Skin epidermis (tissue), 12 donors: ENCODE data around the gene MRPL38.

Experiments
- H3K27ac ChIP-seq, 21 experiments: fragments of 200-600 bp; sonication (generic) in 11 of 21; one replicate each; pipeline ENCODE4 v1.5.0; 2020; ENCODE audit warnings: mild to moderate bottlenecking in 3 of 21, inconsistent platforms in 2 of 21, moderate library complexity in 2 of 21
- H3K4me3 ChIP-seq, 7 experiments: fragments of 200-600 bp; sonication (generic) in 2 of 7; one replicate each; pipeline ENCODE4 v1.5.0; 2020; ENCODE audit warnings: inconsistent platforms in 2 of 7, mild to moderate bottlenecking in 2 of 7, moderate library complexity in 1 of 7

The MRPL38 gene

GRCh38 chr17:75904749-75905521 is at the start of gene MRPL38:
Gene MRPL38, minus strand, starts transcription at chr17:75904884. Its CDS starts 9 bp downstream, at chr17:75904875.
- Histone ChIP-seq H3K4me3 (peak within 1 kb of the TSS; percentile 63 to 86 (median 78)), H3K27ac (peak within 1 kb of the TSS; percentile 67 to 96 (median 88))

- Histone ChIP-seq H3K27ac (no peak overlapping the region), H3K4me3 (no peak overlapping the region)
These were observed 46.3 kb upstream of the MRPL38 start for GRCh38 chr17:75950855-75951554.

DNA sequence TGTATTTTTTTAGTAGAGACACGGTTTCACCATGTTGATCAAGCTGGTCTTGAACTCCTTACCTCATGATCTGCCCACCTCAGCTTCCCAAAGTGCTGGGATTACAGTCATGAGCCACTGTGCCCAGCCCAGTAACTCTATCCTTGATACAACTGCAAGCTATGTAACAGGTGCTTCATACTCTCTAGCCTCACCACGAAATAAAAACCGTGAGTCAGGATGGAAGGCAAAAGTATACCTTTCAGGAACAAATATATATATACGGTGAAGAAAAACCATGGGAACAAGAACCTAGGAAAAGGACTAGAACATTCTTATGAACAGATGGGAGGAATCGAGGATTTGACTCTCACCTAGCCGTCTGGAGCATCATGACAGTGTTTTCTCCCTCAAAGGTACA is 45.7 kb upstream of the MRPL38 start:
- Histone ChIP-seq H3K4me3 (no peak overlapping the region), H3K27ac (no peak overlapping the region)

DNA sequence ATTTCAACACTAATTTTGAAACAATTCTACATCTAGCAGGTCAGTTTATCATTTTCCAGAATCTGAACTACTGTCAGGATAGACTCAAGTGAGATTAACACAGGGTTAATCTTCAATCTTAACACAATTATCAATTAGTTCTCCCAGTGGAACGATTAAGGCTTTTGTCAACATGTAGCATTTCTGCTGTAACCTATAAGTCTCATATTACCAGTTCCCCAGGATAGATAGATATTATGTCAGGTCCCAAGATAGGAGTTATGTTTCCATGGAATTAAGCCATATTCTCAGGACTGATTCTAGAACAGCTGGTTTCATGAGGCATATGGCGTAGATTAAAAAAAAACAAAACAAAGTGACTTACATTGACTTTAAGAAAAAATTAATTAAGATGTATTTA is 40.5 kb upstream of the MRPL38 start:
- Histone ChIP-seq H3K27ac (no peak overlapping the region), H3K4me3 (no peak overlapping the region)

GRCh38 chr17:75943491-75943890 is 38.8 kb upstream of the MRPL38 start:
- no peak overlapping the region for H3K4me3 ChIP-seq
- H3K27ac ChIP-seq: no peak overlapping the region

GRCh38 chr17:75942473-75942872 is 37.8 kb upstream of the MRPL38 start:
- Histone ChIP-seq H3K27ac (no peak overlapping the region), H3K4me3 (no peak overlapping the region)

DNA sequence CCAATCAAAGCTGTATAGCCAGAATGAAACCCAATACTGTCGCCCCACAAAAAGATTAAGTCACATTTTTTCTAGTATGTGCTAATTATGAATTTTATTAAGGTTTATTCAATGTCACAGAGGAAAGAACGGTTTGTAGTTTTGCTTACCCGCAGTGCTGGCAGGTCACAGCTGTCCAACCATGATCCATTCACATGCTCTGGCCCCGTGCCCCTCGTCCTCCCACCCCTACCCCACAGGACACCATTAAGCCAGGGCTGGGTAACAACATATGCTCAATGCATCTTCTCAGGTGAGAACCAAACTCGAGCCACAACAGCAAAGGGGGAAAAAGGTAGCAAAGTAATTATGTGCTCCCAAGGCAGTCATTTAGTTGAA is 36.7 kb upstream of the MRPL38 start:
- Histone ChIP-seq H3K27ac (peak overlapping the region in 12 of 21 experiments; percentile 61 to 94 (median 90)), H3K4me3 (peak overlapping the region in 6 of 7 experiments; percentile 68 to 87 (median 74))

- Histone ChIP-seq H3K27ac (peak within 1 kb of the TSS; percentile 44 to 95 (median 90)), H3K4me3 (peak within 1 kb of the TSS; percentile 68 to 87 (median 76))
These were observed 36.2 kb upstream of the MRPL38 start, which contains the start of gene FBF1 for GRCh38 chr17:75940727-75941441. Gene FBF1, minus strand, starts transcription at chr17:75941042. Its CDS starts 2,893 bp downstream, at chr17:75938149.

DNA sequence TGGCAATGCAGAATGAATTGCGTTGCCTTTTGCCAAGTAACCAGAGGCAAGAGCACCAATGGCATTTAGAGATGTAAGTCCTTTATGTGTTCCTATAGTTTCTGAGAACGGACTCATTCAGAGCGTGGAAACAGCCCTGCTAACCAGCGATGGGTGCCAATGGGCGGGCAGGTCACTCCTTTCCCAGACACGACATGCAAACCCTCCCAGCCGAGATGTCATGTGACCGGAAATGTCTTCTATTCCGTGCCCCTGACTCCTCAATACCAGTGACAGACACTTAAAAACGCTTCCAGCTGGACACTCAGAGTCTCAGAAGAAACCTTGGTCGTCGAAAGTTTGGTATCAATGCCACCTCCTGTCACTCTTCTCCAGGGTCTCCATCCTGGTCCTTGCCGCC is 33.0 kb upstream of the MRPL38 start:
- no peak overlapping the region for H3K4me3 ChIP-seq
- H3K27ac ChIP-seq: no peak overlapping the region

DNA sequence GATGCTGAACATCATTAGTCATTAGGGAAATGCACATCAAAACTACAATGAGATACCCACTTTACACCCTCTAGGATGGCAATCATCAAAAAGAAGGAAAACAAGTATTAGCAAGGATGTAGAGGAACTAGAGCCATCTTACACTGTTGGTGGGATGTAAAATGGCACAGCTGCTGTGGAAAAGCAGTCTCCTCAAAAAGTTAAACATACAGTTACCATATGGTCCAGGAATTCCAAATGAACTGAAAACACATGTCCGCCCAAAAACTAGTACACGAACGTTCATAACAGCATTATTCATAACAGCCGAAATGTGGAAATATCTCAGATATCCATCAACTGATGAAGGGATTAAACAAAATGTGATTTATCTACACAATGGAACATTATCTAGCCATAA is 29.1 kb upstream of the MRPL38 start:
- H3K27ac ChIP-seq: no peak overlapping the region

DNA sequence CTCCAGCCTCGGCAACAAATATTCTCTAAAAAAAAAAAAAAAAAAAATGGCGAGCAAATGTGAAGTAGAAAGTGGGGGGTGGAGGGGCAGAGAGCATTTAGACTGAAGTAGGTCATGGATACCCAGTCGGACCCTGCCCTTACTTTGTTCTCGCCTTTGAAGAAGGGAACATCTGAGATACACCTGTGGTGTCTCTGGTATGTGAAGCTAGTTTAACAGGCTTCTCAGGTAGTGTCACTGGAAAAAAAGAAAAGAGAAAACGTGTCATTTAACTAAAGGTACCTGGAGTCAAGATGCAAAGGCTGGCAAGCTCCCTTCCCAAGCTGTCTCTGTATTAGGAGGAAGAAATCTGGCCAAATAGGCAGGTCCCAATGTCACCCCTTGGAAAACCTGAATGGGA is 28.2 kb upstream of the MRPL38 start:
- H3K27ac ChIP-seq: no peak overlapping the region
- no peak overlapping the region for H3K4me3 ChIP-seq

More for the DNA sequence above, 29.1 kb upstream of the MRPL38 start:
- H3K4me3 ChIP-seq: no peak overlapping the region

DNA sequence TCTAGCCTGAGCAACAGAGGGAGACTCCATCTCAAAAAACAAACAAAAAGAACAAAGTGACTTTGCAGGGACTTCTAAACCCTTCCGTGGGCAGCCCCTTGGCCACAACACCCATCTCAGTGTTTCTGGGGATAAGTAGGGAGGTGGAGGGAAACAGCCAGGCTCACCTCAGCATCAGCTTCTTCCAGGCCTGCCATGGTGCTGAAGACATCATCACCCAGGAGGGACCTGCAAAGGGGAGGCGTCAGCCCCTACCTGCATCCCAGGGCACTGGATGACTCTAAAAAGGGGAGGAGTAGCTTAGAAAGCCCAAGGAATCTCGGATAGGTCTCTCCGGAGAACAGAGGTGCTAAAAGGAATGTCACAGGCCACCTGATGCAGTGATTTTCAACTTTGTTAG is 26.4 kb upstream of the MRPL38 start:
- H3K27ac ChIP-seq: no peak overlapping the region
- H3K4me3 ChIP-seq: no peak overlapping the region

GRCh38 chr17:75927286-75927922 is 22.7 kb upstream of the MRPL38 start:
- H3K4me3 ChIP-seq: no peak overlapping the region
- H3K27ac ChIP-seq: peak overlapping the region in 8 of 21 experiments; percentile 9 to 79 (median 42)

GRCh38 chr17:75926456-75926855 is 21.8 kb upstream of the MRPL38 start:
- peak overlapping the region in 1 of 7 experiments; percentile 11 for H3K4me3 ChIP-seq
- H3K27ac ChIP-seq: peak overlapping the region in 13 of 21 experiments; percentile 0 to 79 (median 43)

DNA sequence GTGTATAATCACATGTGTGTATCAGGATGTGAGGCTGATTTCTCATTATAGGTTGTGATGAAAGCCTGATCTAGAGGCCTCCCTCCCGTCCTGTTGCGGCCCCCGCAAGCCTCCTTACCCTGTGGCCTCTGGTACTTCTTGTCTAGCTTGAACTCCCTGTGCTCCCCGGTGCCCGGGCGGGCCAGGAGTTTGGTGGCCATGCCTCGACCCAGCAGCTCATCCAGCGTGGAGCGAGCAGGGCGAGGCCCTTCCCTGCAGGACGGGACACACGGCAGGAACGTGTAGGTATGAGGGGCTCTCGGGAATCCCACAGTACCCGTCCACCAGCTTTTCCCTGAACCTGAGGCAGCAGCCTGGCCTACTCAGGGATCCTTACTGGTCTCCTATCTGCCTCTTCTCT is 21.2 kb upstream of the MRPL38 start:
- Histone ChIP-seq H3K4me3 (peak overlapping the region in 1 of 7 experiments; percentile 11), H3K27ac (peak overlapping the region in 3 of 21 experiments; percentile 14 to 79 (median 46))

GRCh38 chr17:75925103-75925502 is 20.4 kb upstream of the MRPL38 start:
- Histone ChIP-seq H3K4me3 (no peak overlapping the region), H3K27ac (no peak overlapping the region)

- Histone ChIP-seq H3K4me3 (no peak overlapping the region), H3K27ac (peak overlapping the region in 1 of 21 experiments; percentile 7)
These were observed 18.5 kb upstream of the MRPL38 start for GRCh38 chr17:75922963-75923874.

GRCh38 chr17:75922173-75922961 is 17.7 kb upstream of the MRPL38 start:
- no peak overlapping the region for H3K4me3 ChIP-seq
- H3K27ac ChIP-seq: peak overlapping the region in 1 of 21 experiments; percentile 7
